Stimulated activated naive CD4-positive, alpha-beta T cell (primary cell): ENCODE data around the gene CPA2.

Experiments used
- DNase-seq, 6 experiments: peaks; one replicate each; lab custom pipeline; 2025; lab: John Stamatoyannopoulos, UW

The CPA2 gene

DNA sequence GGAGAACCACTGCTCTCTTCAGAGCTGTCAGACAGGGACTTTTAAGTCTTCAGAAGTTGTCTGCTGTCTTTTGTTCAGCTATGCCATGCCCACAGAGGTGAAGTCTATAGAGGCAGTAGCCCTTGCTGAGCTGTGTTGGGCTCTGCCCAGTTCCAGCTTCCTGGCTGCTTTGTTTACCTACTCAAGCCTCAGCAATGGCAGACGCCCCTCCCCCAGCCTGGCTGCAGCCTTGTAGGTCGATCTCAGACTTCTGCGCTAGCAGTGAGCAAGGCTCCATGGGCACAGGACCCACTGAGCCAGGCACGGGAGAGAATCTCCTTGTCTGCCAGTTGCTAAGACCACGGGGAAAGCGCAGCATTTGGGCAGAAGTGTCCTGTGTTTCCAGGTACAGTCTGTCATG, 12.1 kb upstream of the CPA2 start:
- no peak for DNase-seq

DNA sequence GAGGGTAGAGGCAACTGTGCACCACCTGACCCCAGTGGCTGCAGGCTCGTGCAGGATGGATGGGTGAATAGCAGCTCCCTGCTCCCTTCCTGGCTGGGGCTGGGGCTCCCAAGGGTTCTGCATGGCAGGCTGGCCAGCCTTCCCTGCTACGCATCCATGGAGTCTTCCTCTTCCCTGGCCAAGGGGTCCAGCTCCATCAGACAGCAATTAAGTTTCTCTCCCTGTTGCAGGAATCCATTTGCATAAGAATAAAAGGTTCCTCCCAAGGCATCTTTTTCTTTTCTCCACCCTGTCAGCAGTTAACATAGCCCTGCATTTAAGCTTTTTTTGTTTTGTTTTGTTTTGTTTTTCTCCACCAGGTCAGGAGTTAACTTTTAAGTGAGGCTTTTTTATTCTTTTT, 10.0 kb upstream of the CPA2 start:
- DNase-seq, result no peak

DNA sequence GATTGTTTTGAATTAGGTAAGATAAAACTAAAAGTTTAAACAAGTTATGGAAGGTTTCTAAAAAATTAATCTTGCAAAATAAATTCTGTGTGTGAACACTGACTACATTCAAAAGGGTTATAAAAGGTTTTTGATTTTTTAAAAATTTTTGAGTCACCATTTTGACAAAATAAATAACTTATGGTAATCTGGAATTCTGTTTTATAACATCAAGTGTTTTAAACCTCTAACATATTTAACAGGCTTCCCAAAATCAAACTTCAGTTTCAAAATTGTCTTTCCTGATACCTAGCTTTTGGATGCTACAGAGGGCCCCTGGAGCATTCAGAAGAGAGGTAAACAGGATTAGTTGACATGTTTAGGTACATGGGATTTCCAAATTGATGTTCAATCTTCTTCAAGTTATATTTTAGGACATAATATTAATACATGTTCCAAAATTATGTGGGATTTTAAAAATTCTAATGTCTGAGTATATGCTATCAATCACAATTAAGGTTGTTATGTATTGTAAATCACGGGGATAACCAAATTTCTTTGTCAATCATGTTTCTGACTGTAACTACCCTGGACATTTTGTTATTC, 8.1 kb upstream of the CPA2 start:
- no peak for DNase-seq

GRCh38 chr7:130262448-130262847, 4.2 kb upstream of the CPA2 start:
- DNase-seq, result no peak

DNA sequence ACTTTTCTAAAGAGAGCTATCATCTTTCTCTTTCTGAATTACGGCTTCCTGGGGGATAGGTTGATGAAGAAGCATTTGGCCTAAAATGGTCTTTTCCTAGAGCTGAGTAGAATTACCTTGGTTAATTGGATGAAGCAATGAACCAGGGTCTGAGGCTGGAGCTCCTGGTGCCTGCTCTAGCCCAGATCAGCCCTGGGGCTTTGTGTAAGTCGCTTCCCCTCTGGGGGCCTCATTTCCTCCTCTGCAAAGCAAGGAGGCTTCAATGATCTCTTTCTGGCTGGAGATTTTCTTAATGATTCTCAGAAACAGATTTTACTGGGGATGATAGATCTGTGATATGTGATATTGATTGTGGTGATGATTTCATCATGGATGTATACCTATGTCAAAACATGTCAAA, 3.5 kb upstream of the CPA2 start:
- no peak for DNase-seq

DNA sequence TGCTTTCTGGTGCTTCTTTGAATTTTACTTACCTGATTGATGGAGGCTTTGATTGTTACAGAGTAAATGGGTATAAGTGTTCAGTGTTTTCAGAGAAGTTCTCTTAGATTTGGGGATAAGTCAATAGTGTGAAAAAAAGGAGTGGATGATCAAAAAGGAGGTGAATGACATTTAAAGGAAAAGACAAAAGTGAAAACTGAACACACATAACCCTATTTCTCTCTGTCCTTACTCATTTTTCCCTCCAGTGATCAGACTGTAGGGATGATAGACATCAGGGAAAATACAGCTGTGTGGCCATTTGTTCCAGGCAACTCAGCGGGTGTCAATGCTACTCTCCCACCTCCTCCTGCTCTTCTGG, 278 bp downstream of the CPA2 start:
- no peak for DNase-seq

- DNase-seq, result no peak
Observed at GRCh38 chr7:130268463-130269317, 2.0 kb downstream of the CPA2 start.

GRCh38 chr7:130269318-130269694, 2.6 kb downstream of the CPA2 start:
- DNase-seq, result no peak

- DNase-seq, result no peak
Observed at GRCh38 chr7:130270947-130271800, 4.5 kb downstream of the CPA2 start.

GRCh38 chr7:130272381-130273080, 5.9 kb downstream of the CPA2 start:
- no peak for DNase-seq

- DNase-seq, result peak in 4 of 6 experiments; percentile 8 to 56 (median 33)
Observed at GRCh38 chr7:130273081-130273932, 6.6 kb downstream of the CPA2 start.

DNA sequence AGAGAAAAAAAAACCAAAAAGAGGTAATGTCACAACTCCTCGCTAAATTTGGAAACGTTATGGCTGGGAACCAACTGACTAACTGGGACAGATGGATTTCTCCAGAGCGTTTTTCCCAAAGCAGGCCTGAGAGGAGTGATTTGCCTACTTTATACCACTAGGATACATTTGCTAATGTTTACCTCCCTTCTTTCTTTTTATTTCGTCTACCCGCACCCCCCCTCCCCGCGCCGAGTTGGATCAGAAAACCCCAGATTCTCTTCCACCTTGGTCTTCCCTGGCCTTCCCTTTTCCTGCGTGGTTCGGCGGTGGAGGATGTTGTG, 7.2 kb downstream of the CPA2 start:
- no peak for DNase-seq

GRCh38 chr7:130274296-130274695, 7.6 kb downstream of the CPA2 start:
- no peak for DNase-seq

DNA sequence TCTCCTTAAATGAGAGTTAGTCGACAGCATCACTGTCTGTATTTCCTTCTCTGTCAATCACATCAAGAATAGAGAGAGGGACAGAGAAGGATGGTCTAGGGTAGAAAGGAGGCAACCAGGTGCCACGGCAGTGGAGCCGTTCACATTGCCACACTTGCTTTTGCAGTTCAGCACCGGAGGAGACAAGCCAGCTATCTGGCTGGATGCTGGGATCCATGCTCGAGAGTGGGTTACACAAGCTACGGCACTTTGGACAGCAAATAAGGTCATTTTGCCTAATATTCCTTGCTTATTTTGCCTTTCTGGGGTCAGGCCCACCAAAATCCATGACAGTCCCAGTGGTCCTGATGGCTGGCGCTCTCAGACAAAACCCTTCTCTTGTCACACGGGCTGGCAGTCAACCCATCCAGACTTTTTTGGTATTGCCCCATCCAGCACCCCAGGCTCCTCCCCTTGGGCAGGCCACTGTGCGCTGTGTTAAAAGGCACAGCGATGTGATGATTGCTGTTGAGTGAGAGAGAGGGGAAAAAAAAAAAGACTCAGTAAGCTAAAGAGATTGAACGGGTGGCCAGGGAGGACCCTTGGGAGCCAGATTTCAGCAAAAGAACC, 8.4 kb downstream of the CPA2 start:
- DNase-seq, result no peak

- DNase-seq, result no peak
Observed at GRCh38 chr7:130275826-130276297, 9.2 kb downstream of the CPA2 start.

- DNase-seq, result no peak
Observed at GRCh38 chr7:130276796-130277762, 10.4 kb downstream of the CPA2 start.

- DNase-seq, result no peak
Observed at GRCh38 chr7:130277763-130278643, 11.3 kb downstream of the CPA2 start.

DNA sequence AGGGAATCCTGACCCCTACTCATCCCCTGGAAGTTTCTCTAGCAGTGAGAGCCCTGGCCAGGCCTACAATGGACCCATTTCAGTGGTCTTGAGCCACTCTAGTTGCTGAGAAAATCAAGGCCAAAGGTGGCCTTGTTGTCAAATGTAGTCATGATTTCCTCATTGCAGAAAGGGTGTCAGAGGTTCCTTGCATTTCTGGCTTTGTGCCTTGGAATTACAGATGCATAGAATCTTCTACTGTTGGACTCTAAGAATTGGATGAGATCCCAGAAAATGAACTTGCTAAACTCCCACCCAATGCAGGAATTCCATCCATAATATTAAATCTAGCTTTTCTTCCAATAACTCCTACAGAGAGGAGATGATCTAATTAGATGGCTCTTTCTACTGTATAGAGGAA, 12.2 kb downstream of the CPA2 start:
- DNase-seq, result no peak

DNA sequence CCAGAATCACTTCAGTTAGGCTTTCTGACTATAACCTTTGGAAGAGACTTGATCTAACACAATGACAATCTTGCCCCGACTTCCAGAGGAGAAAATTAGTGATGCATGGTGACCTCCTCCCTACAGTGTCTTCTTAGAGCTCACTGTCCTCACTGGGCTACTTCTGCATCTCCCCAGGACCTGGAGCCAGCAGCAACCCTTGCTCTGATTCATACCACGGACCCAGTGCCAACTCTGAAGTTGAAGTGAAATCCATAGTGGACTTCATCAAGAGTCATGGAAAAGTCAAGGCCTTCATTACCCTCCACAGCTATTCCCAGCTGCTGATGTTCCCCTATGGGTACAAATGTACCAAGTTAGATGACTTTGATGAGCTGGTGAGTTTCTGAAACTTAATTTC, 12.6 kb downstream of the CPA2 start:
- DNase-seq, result no peak
